PC-9 (cell line): Measurements from ENCODE around the gene TRAF2. TPM values are rescaled to one million over a fixed set of nuclear protein-coding genes. Genes with fewer than 3 reads are reported as not detected.

Experiments
- BruUV-seq: library from RNA; stranded (reverse); fragments of 400-500 nt; replicated peaks from 2 replicates; lab custom pipeline; 2021; lab: Mats Ljungman, UMichigan
- CTCF ChIA-PET: fragments of 300-600 bp; sonication (Branson Sonifier 250); formaldehyde crosslinking; loops from one replicate; lab custom pipeline; 2022; ENCODE audit warnings: antibody characterized with exemption; lab: Charles Lee
- POLR2A ChIA-PET: fragments of 300-600 bp; sonication (Branson Sonifier 250); formaldehyde crosslinking; loops from one replicate; lab custom pipeline; 2022; ENCODE audit warnings: antibody characterized with exemption; ENCODE audit not compliant: unreplicated experiment; lab: Charles Lee
- DNase-seq, 2 experiments: peaks; one replicate each; pipeline versions ENCODE4 v3.0.0 to v3.0.0-alpha.2; 2015 to 2022; ENCODE audit warnings: mixed read lengths in 1 of 2
- H2AFZ ChIP-seq: fragments of 200-600 bp; sonication (generic); 2 replicates; pipeline ENCODE4 v1.8.1; 2017; ENCODE audit warnings: antibody characterized with exemption
- H3F3A ChIP-seq: fragments of 200-600 bp; sonication (generic); 2 replicates; pipeline ENCODE4 v1.8.1; 2017; ENCODE audit warnings: antibody characterized with exemption, mild to moderate bottlenecking, low read depth; ENCODE audit not compliant: insufficient read depth
- H3K27ac ChIP-seq: fragments of 200-600 bp; sonication (generic); 2 replicates; pipeline ENCODE4 v1.6.1; 2016; ENCODE audit warnings: mixed run types
- H3K27me3 ChIP-seq: fragments of 200-600 bp; sonication (generic); 2 replicates; pipeline ENCODE4 v1.6.1; 2016; ENCODE audit warnings: low read depth, mixed run types; ENCODE audit not compliant: insufficient read depth
- H3K36me3 ChIP-seq: fragments of 200-600 bp; sonication (generic); 2 replicates; pipeline ENCODE4 v1.6.1; 2016; ENCODE audit warnings: low read depth, mixed run types
- H3K4me1 ChIP-seq: fragments of 200-600 bp; sonication (generic); replicated peaks from 2 replicates; pipeline ENCODE4 v1.6.1; 2016; ENCODE audit warnings: mixed run types; ENCODE audit not compliant: insufficient read depth
- H3K4me2 ChIP-seq: fragments of 200-600 bp; sonication (generic); 2 replicates; pipeline ENCODE4 v1.6.1; 2017; ENCODE audit warnings: mixed run types
- H3K4me3 ChIP-seq: fragments of 200-600 bp; sonication (generic); 2 replicates; pipeline ENCODE4 v1.6.1; 2016; ENCODE audit warnings: mixed run types
- H3K79me2 ChIP-seq: fragments of 200-600 bp; sonication (generic); 2 replicates; pipeline ENCODE4 v1.6.1; 2017; ENCODE audit warnings: low read depth, mixed run types
- H3K9me2 ChIP-seq: fragments of 200-600 bp; sonication (generic); 2 replicates; pipeline ENCODE4 v1.8.1; 2017; ENCODE audit warnings: mild to moderate bottlenecking; ENCODE audit not compliant: insufficient read depth
- H3K9me3 ChIP-seq: fragments of 200-600 bp; sonication (generic); 2 replicates; pipeline ENCODE4 v1.8.1; 2016; ENCODE audit warnings: low read depth; ENCODE audit not compliant: insufficient read depth
- H4K20me1 ChIP-seq: fragments of 200-600 bp; sonication (generic); 2 replicates; pipeline ENCODE4 v1.8.1; 2017; ENCODE audit not compliant: insufficient read depth
- EZH2 ChIP-seq: fragments of 200-600 bp; sonication (generic); IDR thresholded peaks from 2 replicates; pipeline ENCODE4 v1.8.0; 2017; ENCODE audit warnings: antibody characterized with exemption, low read depth
- intact Hi-C: fragments of 100-400 bp; cut with micrococcal nuclease; formaldehyde crosslinking; loops from one replicate; pipeline ENCODE4 v1.10.0; 2022; ENCODE audit not compliant: unreplicated experiment
- total RNA-seq: library from RNA; stranded (reverse); gene quantifications from 2 replicates; pipeline ENCODE4 v1.2.3, GENCODE V29; 2021
- TF ChIP-seq, protein P1 (sequence below): fragments of 200-600 bp; sonication (generic); conservative IDR thresholded peaks from 2 replicates; pipeline ENCODE4 v1.6.1; 2017; ENCODE audit warnings: mixed run types, antibody characterized with exemption, mild to moderate bottlenecking, moderate library complexity

TRAF2 gene
- total RNA-seq, 1 experiment from 2014 or later: 42.7 TPM

DNA sequence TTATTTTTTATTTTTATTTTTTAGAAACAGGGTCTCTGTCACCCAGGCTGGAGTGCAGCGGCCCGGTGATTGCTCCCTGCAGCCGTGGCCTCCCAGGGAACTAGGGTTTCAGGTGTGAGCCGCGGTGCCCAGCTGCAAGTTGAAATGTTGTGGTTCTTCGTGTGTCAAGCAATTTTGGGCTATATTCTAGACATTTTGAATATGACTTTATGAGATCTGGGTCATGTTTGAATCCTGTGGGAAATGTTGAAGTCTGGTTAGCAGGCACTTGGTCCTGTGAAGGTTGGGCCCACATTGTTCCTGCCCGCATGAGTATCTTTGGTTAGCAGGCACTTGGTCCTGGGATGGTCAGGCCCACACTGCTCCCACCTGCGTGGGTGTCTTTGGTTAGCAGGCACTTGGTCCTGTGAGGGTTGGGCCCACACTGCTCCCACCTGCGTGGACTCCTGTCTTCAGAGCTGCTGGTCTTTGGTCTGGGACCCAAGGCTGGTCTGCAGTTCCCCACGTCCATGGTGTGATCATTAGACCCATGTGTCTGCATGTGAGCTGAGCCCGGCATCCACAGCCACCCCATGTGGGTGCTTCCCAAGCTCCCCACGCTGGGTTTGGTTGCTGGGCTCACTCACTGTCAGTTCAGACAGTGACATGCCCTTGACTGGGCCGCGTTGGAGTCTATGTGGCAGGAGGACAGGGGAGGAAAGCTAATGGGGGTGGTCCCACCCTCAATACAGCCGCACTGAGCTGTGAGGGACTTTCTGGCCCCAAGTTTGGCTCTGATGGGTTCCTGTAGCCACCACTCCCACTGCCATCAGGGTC lies 51.1 kb downstream of the TRAF2 start:
- no peak for DNase-seq
- Histone ChIP-seq H3K4me3 (no peak overlapping the region), H3K4me1 (no peaks in the 10 kb centered on the region), H4K20me1 (no peaks in the 10 kb centered on the region; the same call in 1 of the 2 replicates), H3K27ac (no peak overlapping the region), H3K4me2 (no peak overlapping the region), H3K36me3 (peaks cover 4% of the 10 kb centered on the region), H3F3A (peaks cover 20% of the 10 kb centered on the region; the same call in 1 of the 2 replicates), H3K9me2 (no peaks in the 10 kb centered on the region), H3K9me3 (no peaks in the 10 kb centered on the region), H3K27me3 (no peaks in the 10 kb centered on the region), H2AFZ (no peak overlapping the region), H3K79me2 (peaks cover 2% of the 10 kb centered on the region)
- no peak for TF ChIP-seq EZH2
- TF ChIP-seq, protein P1, sequence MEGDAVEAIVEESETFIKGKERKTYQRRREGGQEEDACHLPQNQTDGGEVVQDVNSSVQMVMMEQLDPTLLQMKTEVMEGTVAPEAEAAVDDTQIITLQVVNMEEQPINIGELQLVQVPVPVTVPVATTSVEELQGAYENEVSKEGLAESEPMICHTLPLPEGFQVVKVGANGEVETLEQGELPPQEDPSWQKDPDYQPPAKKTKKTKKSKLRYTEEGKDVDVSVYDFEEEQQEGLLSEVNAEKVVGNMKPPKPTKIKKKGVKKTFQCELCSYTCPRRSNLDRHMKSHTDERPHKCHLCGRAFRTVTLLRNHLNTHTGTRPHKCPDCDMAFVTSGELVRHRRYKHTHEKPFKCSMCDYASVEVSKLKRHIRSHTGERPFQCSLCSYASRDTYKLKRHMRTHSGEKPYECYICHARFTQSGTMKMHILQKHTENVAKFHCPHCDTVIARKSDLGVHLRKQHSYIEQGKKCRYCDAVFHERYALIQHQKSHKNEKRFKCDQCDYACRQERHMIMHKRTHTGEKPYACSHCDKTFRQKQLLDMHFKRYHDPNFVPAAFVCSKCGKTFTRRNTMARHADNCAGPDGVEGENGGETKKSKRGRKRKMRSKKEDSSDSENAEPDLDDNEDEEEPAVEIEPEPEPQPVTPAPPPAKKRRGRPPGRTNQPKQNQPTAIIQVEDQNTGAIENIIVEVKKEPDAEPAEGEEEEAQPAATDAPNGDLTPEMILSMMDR: no peak
- BruUV-seq: no TSS peak
- ChIA-PET CTCF (interaction anchor here (0.6 kb wide), 1 partner anchor 26 kb away, joined by 8 read pairs; no protein-coding TSS in a partner anchor), POLR2A (interaction anchor here (0.5 to 0.6 kb wide), 2 partner anchors 45 to 131 kb away, joined by 3 to 4 read pairs; no protein-coding TSS in a partner anchor)
- intact Hi-C loops: no loop called here

DNA sequence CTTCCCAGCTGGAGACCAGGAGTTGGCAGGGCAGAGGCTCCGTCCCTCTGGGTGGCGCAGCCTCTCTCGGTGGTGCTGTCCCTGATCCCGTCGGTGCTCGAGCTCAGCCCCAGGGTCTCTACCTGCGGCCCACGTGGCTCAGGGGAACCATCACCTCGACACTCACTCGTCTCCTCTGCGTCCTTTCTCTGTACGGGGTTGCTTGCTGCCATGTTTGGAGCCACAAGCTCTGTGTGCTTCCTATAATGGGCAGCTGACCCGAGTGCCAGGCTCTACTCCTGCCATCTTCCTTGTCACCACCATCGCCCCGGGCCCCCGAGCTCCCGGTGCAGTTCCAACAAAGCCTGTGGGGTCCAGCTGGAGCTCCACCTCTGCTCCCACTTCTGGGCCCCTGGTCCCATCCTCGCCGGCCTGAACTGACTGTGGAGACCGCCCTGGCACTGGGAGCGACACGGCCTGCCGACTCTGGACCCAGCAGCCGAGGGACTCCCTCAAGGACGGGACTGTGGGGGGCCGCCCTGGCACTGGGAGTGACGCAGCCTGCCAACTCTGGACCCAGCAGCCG lies 53.2 kb downstream of the TRAF2 start:
- peaks cover 7% of the 10 kb centered on the region for H3K36me3 ChIP-seq
- POLR2A ChIA-PET: no interaction called here
- no peak overlapping the region for H2AFZ ChIP-seq
- H3K9me3 ChIP-seq: no peaks in the 10 kb centered on the region
- H3K4me1 ChIP-seq: peaks cover 6% of the 10 kb centered on the region; the same call in 1 of the 2 replicates
- H4K20me1 ChIP-seq: no peaks in the 10 kb centered on the region; the same call in none of the 2 replicates
- CTCF ChIA-PET: no interaction called here
- H3K27ac ChIP-seq: no peak overlapping the region
- H3K4me3 ChIP-seq: no peak overlapping the region
- no peaks in the 10 kb centered on the region for H3K27me3 ChIP-seq
- no peak for TF ChIP-seq EZH2
- TF ChIP-seq, protein P1: no peak
- H3F3A ChIP-seq: peaks cover 20% of the 10 kb centered on the region; the same call in 1 of the 2 replicates
- peaks cover 18% of the 10 kb centered on the region for H3K79me2 ChIP-seq
- no peaks in the 10 kb centered on the region for H3K9me2 ChIP-seq
- DNase-seq: no peak
- BruUV-seq: no TSS peak
- no peak overlapping the region for H3K4me2 ChIP-seq
- intact Hi-C loops: no loop called here

- no peak overlapping the region for H3K27ac ChIP-seq
- peaks cover 18% of the 10 kb centered on the region for H3K79me2 ChIP-seq
- no peak for DNase-seq
- intact Hi-C loops: loop anchor here (5.0 kb wide), 1 partner anchor 58 kb away; no protein-coding TSS in a partner anchor
- H3K4me3 ChIP-seq: no peak overlapping the region
- H3K27me3 ChIP-seq: no peaks in the 10 kb centered on the region
- H4K20me1 ChIP-seq: no peaks in the 10 kb centered on the region; the same call in none of the 2 replicates
- no peaks in the 10 kb centered on the region for H3K9me3 ChIP-seq
- H2AFZ ChIP-seq: no peak overlapping the region
- no peaks in the 10 kb centered on the region for H3K9me2 ChIP-seq
- H3F3A ChIP-seq: peaks cover 20% of the 10 kb centered on the region; the same call in 1 of the 2 replicates
- peaks cover 6% of the 10 kb centered on the region; the same call in 1 of the 2 replicates for H3K4me1 ChIP-seq
- ChIA-PET CTCF (no interaction called here), POLR2A (no interaction called here)
- TF ChIP-seq, protein P1: no peak
- TF ChIP-seq EZH2: no peak
- H3K36me3 ChIP-seq: peaks cover 7% of the 10 kb centered on the region
- BruUV-seq: no TSS peak
- H3K4me2 ChIP-seq: no peak overlapping the region
Measured at GRCh38 chr9:136939996-136940525, 53.7 kb downstream of the TRAF2 start.
